ENCODE results near the gene INCENP.

Gene INCENP

GRCh38 chr11:62104816-62105653 is 18.8 kb upstream of the INCENP start:
- Histone ChIP-seq H3K4me1 (peaks cover 6% of the 10 kb centered on the region; the same call in 1 of the 2 replicates), H3K36me3 (no peaks in the 10 kb centered on the region), H3K27me3 (no peaks in the 10 kb centered on the region), H3K9ac (no peak overlapping the region), H4K20me1 (no peaks in the 10 kb centered on the region), H3K27ac (no peak overlapping the region), H3K4me3 (no peak overlapping the region), H3K9me3 (peaks cover 4% of the 10 kb centered on the region; the same call in 1 of the 2 replicates), H3K4me2 (0 out of 2 replicates have a peak overlapping the region, but pooled peaks have one; percentile 8)
- no peak for TF ChIP-seq Cebpa-rat (IDR thresholded peaks at IDR 0.05)

- no peaks in the 10 kb centered on the region for H3K27me3 ChIP-seq
- TF ChIP-seq Cebpa-rat (IDR thresholded peaks at IDR 0.05), result no peak
- H3K9ac ChIP-seq, result no peak overlapping the region
- peaks cover 4% of the 10 kb centered on the region; the same call in 1 of the 2 replicates for H3K9me3 ChIP-seq
- no peak overlapping the region for H3K4me3 ChIP-seq
- no peak overlapping the region for H3K27ac ChIP-seq
- peaks cover 6% of the 10 kb centered on the region; the same call in 1 of the 2 replicates for H3K4me1 ChIP-seq
- H3K36me3 ChIP-seq, result no peaks in the 10 kb centered on the region
- 0 out of 2 replicates have a peak overlapping the region, but pooled peaks have one; percentile 8 for H3K4me2 ChIP-seq
- no peaks in the 10 kb centered on the region for H4K20me1 ChIP-seq
Observed at GRCh38 chr11:62105667-62106191, 18.1 kb upstream of the INCENP start.

GRCh38 chr11:62108017-62108750 is 15.6 kb upstream of the INCENP start:
- no peaks in the 10 kb centered on the region for H3K36me3 ChIP-seq
- no peak overlapping the region for H3K9ac ChIP-seq
- no peaks in the 10 kb centered on the region for H4K20me1 ChIP-seq
- no peak overlapping the region for H3K4me3 ChIP-seq
- H3K27ac ChIP-seq, result no peak overlapping the region
- peaks cover 6% of the 10 kb centered on the region; the same call in 1 of the 2 replicates for H3K4me1 ChIP-seq
- no peak overlapping the region for H3K4me2 ChIP-seq
- H3K9me3 ChIP-seq, result peaks cover 4% of the 10 kb centered on the region; the same call in 1 of the 2 replicates
- H3K27me3 ChIP-seq, result no peaks in the 10 kb centered on the region
- TF ChIP-seq Cebpa-rat (IDR thresholded peaks at IDR 0.05), result no peak

- no peaks in the 10 kb centered on the region for H3K27me3 ChIP-seq
- H4K20me1 ChIP-seq, result no peaks in the 10 kb centered on the region
- peaks cover 4% of the 10 kb centered on the region; the same call in 1 of the 2 replicates for H3K9me3 ChIP-seq
- no peak overlapping the region for H3K4me2 ChIP-seq
- no peaks in the 10 kb centered on the region for H3K36me3 ChIP-seq
- no peak overlapping the region for H3K9ac ChIP-seq
- H3K4me3 ChIP-seq, result no peak overlapping the region
- no peak overlapping the region for H3K27ac ChIP-seq
- no peak for TF ChIP-seq Cebpa-rat (IDR thresholded peaks at IDR 0.05)
- H3K4me1 ChIP-seq, result peaks cover 6% of the 10 kb centered on the region; the same call in 1 of the 2 replicates
Observed at GRCh38 chr11:62108971-62109404, 14.8 kb upstream of the INCENP start.

GRCh38 chr11:62115085-62115694 is 8.6 kb upstream of the INCENP start:
- Histone ChIP-seq H4K20me1 (no peaks in the 10 kb centered on the region), H3K4me3 (no peak overlapping the region), H3K36me3 (no peaks in the 10 kb centered on the region), H3K4me2 (no peak overlapping the region), H3K9ac (no peak overlapping the region), H3K4me1 (no peaks in the 10 kb centered on the region), H3K27me3 (no peaks in the 10 kb centered on the region), H3K27ac (no peak overlapping the region), H3K9me3 (no peaks in the 10 kb centered on the region)
- no peak for TF ChIP-seq Cebpa-rat (IDR thresholded peaks at IDR 0.05)

GRCh38 chr11:62116451-62116850 is 7.4 kb upstream of the INCENP start:
- no peaks in the 10 kb centered on the region for H3K36me3 ChIP-seq
- no peak for TF ChIP-seq Cebpa-rat (IDR thresholded peaks at IDR 0.05)
- H3K9me3 ChIP-seq, result no peaks in the 10 kb centered on the region
- H3K27ac ChIP-seq, result no peak overlapping the region
- H3K4me3 ChIP-seq, result no peak overlapping the region
- no peak overlapping the region for H3K9ac ChIP-seq
- H4K20me1 ChIP-seq, result no peaks in the 10 kb centered on the region
- no peaks in the 10 kb centered on the region for H3K4me1 ChIP-seq
- no peaks in the 10 kb centered on the region for H3K27me3 ChIP-seq
- H3K4me2 ChIP-seq, result no peak overlapping the region

GRCh38 chr11:62119569-62119968 is 4.2 kb upstream of the INCENP start:
- Histone ChIP-seq H3K27me3 (no peaks in the 10 kb centered on the region), H3K27ac (no peak overlapping the region), H3K9ac (no peak overlapping the region), H3K4me3 (no peak overlapping the region), H3K9me3 (no peaks in the 10 kb centered on the region), H3K4me2 (no peak overlapping the region), H4K20me1 (peaks cover under 1% of the 10 kb centered on the region; the same call in 1 of the 2 replicates), H3K36me3 (no peaks in the 10 kb centered on the region), H3K4me1 (peaks cover 6% of the 10 kb centered on the region)
- TF ChIP-seq Cebpa-rat (IDR thresholded peaks at IDR 0.05), result no peak

- Histone ChIP-seq H3K4me3 (no peak overlapping the region), H3K9ac (no peak overlapping the region), H3K27me3 (no peaks in the 10 kb centered on the region), H3K9me3 (no peaks in the 10 kb centered on the region), H3K4me1 (peaks cover 10% of the 10 kb centered on the region), H4K20me1 (peaks cover 5% of the 10 kb centered on the region), H3K27ac (no peak overlapping the region), H3K36me3 (no peaks in the 10 kb centered on the region), H3K4me2 (no peak overlapping the region)
- TF ChIP-seq Cebpa-rat (IDR thresholded peaks at IDR 0.05), result no peak
Observed at GRCh38 chr11:62120001-62120400, 3.8 kb upstream of the INCENP start.

- Histone ChIP-seq H3K4me2 (no peak overlapping the region), H4K20me1 (peaks cover 10% of the 10 kb centered on the region), H3K4me3 (no peak overlapping the region), H3K27ac (no peak overlapping the region), H3K9me3 (no peaks in the 10 kb centered on the region), H3K27me3 (no peaks in the 10 kb centered on the region), H3K4me1 (peaks cover 15% of the 10 kb centered on the region), H3K36me3 (no peaks in the 10 kb centered on the region), H3K9ac (no peak overlapping the region)
- TF ChIP-seq Cebpa-rat (IDR thresholded peaks at IDR 0.05), result no peak
Observed at GRCh38 chr11:62120431-62120830, 3.4 kb upstream of the INCENP start.
